Left lung (tissue), 10 donors: Measurements from ENCODE around the gene SENP8. TPM values are rescaled to one million over a fixed set of nuclear protein-coding genes. Genes with fewer than 3 reads are reported as not detected.

ENCODE experiments used
- ATAC-seq: fragments of 200-7000 bp; cut with Tn5 transposase; one replicate; pipeline ENCODE4 v1.9.1; 2020; ENCODE audit warnings: moderate library complexity
- DNase-seq, 4 donors: peaks; one replicate each; pipeline ENCODE4 v3.0.0-alpha.2; 2013 to 2020
- H3K27ac ChIP-seq, 2 donors: fragments of 200-600 bp; sonication (generic) in 1 of 2; one replicate each; pipeline versions ENCODE4 v1.5.0 to v1.8.0; 2020 to 2021
- H3K27me3 ChIP-seq, 2 donors: fragments of 200-600 bp; sonication (generic) in 1 of 2; one replicate each; pipeline versions ENCODE4 v1.5.0 to v1.8.0; 2020 to 2021
- H3K36me3 ChIP-seq, 2 donors: fragments of 200-600 bp; sonication (generic) in 1 of 2; one replicate each; pipeline versions ENCODE4 v1.5.0 to v1.8.0; 2020 to 2021
- H3K4me1 ChIP-seq, 2 donors: fragments of 200-600 bp; one replicate each; pipeline ENCODE4 v1.8.0; 2021
- H3K4me3 ChIP-seq, 2 donors: fragments of 200-600 bp; sonication (generic) in 1 of 2; one replicate each; pipeline versions ENCODE4 v1.5.0 to v1.8.0; 2020 to 2021; ENCODE audit warnings: mild to moderate bottlenecking in 1 of 2
- H3K9me3 ChIP-seq, 2 donors: fragments of 200-600 bp; sonication (generic) in 1 of 2; one replicate each; pipeline versions ENCODE4 v1.5.0 to v1.8.0; 2020 to 2021
- CTCF ChIP-seq, 2 donors: fragments of 200-600 bp; sonication (generic) in 1 of 2; IDR thresholded peaks; one replicate each; pipeline versions ENCODE4 v1.5.0 to v1.8.0; 2021; ENCODE audit warnings: antibody characterized with exemption in 2 of 2
- intact Hi-C, 2 donors: fragments of 100-400 bp; cut with DNase I; formaldehyde crosslinking; loops; one replicate each; pipeline versions ENCODE4 v1.11.2 to v1.14.2; 2022
- polyA plus RNA-seq, 6 donors: library from polyadenylated mRNA; unstranded; fragments of 120-200 nt; gene quantifications; one replicate each; pipeline ENCODE4 v1.2.1, GENCODE V29; 2013; ENCODE audit not compliant: insufficient read length in 6 of 6
- total RNA-seq, 2 donors: library from RNA; stranded (reverse); fragmentation: NEBNext Ultra II Directional; extraction: Animal tissue kit (Norgen Biotek cat#: 25700); gene quantifications; one replicate each; pipeline ENCODE4 v1.2.1, GENCODE V29; 2021
- donor health status: DM: no; HTN: yes; CAD: no.
- donor health status: DM: no; HTN: no; CAD: no.

Gene SENP8
- total and polyA plus RNA-seq, 8 donors = 3.1 to 4.9 (median 4.2) TPM

DNA sequence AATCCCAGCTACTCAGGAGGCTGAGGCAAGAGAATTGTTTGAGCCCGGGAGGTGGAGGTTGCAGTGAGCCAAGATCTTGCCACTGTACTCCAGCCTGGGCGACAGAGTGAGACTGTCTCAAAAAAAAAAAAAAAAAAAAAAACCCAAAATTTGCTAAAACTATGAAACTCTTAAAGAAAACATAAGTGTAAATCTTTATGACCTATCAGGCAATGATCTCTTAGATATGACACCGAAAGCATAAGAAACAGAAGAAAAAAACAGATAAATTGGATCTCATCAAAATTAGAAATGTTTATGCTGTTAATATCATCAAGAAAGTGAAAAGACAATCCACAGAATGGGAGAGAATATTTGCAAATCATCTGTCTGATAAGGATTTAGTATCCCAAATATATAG, 64.0 kb downstream of the SENP8 start:
- ATAC-seq (no peak), DNase-seq (no peak)
- intact Hi-C loops = no loop called here
- no peaks in the 10 kb centered on the region for H3K9me3 ChIP-seq
- peaks cover 20 to 44% of the 10 kb centered on the region in 2 donors for H3K27me3 ChIP-seq
- H3K4me1 ChIP-seq = peaks cover 6 to 9% of the 10 kb centered on the region in 2 donors
- no peak for TF ChIP-seq CTCF (IDR thresholded peaks at IDR 0.05)
- H3K27ac ChIP-seq = peak overlapping the region in 1 of 2 donors; percentile 41
- H3K36me3 ChIP-seq = no peaks in the 10 kb centered on the region
- H3K4me3 ChIP-seq = no peak overlapping the region

DNA sequence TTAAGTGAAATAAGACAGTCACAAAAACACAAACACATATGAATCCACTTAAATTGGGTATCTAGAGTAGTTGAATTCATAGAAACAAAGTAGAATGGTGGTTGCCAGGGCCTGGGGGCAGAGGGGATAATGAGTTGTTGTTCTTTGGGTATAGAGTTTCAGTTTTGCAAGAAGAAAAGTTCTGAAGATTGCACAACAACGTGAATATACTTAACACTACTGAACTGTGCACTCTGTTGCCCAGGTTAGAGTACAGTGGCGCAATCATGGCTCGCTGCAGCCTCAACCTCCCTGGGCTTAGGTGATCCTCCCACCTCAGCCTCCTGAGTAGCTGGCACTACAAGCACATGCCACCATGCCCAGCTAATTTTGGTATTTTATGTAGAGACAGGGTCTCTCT, 64.5 kb downstream of the SENP8 start:
- Histone ChIP-seq H3K9me3 (no peaks in the 10 kb centered on the region), H3K27me3 (peaks cover 20 to 49% of the 10 kb centered on the region in 2 donors), H3K4me1 (peaks cover 6 to 9% of the 10 kb centered on the region in 2 donors), H3K27ac (peak overlapping the region in 1 of 2 donors; percentile 41), H3K4me3 (no peak overlapping the region), H3K36me3 (no peaks in the 10 kb centered on the region)
- DNase-seq (no peak), ATAC-seq (no peak)
- intact Hi-C loops = no loop called here
- no peak for TF ChIP-seq CTCF (IDR thresholded peaks at IDR 0.05)

GRCh38 chr15:72183781-72184164, 65.6 kb downstream of the SENP8 start:
- H3K4me3 ChIP-seq = peak overlapping the region in 1 of 2 donors; percentile 10
- intact Hi-C loops = no loop called here
- ATAC-seq (peak; percentile 3), DNase-seq (no peak)
- TF ChIP-seq CTCF (IDR thresholded peaks at IDR 0.05) = no peak
- H3K9me3 ChIP-seq = no peaks in the 10 kb centered on the region
- H3K4me1 ChIP-seq = peaks cover 6 to 9% of the 10 kb centered on the region in 2 donors
- H3K27me3 ChIP-seq = peaks cover 24 to 55% of the 10 kb centered on the region in 2 donors
- peak overlapping the region; percentile 77 to 80 for H3K27ac ChIP-seq
- H3K36me3 ChIP-seq = no peaks in the 10 kb centered on the region

DNA sequence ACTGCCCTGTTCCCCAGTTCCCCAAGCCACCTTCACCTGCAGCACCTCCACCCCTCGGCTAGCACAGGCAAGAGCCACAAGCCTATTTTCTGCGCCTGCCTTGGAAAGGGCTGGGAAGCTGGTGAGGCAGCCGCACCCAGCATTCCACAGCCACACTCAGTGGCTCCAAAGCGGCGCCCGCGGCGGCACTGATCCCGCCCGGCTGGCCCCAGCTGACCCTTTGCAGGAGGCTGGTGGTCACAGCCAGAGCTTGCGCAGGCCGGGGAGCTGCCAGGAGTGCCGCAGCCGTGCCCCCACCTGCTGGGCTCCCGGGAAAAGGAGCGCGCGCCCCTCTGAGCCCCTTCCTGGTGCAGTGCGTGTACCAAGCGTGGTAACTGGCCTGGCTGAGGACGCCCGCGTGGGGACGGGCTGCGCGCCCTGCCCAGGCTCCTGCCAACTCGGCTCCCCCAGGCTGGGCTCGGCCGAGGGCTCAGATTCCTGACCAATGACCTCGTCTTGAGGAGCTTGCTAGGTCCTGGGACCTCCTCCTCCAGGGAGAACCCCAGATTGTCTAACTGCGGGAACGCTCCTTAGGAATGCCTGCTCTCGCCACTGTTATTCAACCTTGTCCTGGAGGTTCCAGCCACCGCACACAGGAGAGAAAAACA, 66.1 kb downstream of the SENP8 start:
- Histone ChIP-seq H3K27ac (peak overlapping the region; percentile 77 to 80), H3K4me1 (peaks cover 6 to 9% of the 10 kb centered on the region in 2 donors), H3K9me3 (no peaks in the 10 kb centered on the region), H3K4me3 (peak overlapping the region in 1 of 2 donors; percentile 10), H3K36me3 (no peaks in the 10 kb centered on the region), H3K27me3 (peaks cover 24 to 55% of the 10 kb centered on the region in 2 donors)
- no peak for TF ChIP-seq CTCF (IDR thresholded peaks at IDR 0.05)
- peak in 2 of 4 donors; percentile 66 to 91 for DNase-seq
- peak; percentile 93 for ATAC-seq
- intact Hi-C loops = no loop called here

DNA sequence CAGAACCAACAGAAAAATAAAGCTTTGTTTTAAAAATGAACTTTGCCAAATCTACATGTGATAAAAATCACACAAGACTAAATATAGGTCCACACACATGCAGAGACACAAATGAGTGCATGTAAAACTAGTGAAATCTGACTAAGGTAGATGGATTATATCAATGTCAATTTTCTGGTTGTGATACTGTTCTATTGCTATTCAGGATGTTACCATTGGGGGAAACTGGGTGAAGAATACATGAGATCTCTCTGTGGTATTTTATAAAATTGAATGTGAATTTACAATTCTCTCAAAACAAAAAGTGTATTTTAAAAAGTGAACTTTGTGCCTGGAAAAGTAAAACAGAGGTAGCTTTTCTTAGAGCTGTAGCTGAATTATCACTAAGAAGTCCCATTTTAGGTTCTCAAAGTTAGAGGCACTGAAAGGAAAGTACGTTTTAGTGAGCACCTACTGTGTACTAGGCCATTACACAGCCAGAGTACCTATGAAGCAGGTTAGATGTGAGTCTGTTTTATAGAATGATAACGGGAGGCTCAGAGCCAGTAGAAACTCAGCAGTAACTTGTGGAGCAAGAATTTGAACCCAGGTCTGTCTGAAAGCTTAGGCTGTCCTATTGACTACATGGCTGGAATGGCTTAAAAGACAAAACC, 71.2 kb downstream of the SENP8 start:
- no peak overlapping the region for H3K27ac ChIP-seq
- DNase-seq = no peak
- H3K9me3 ChIP-seq = no peaks in the 10 kb centered on the region
- H3K27me3 ChIP-seq = peaks cover 13 to 37% of the 10 kb centered on the region in 2 donors
- no peak for TF ChIP-seq CTCF (IDR thresholded peaks at IDR 0.05)
- no peak for ATAC-seq
- H3K36me3 ChIP-seq = no peaks in the 10 kb centered on the region
- no peak overlapping the region for H3K4me3 ChIP-seq
- no peaks in the 10 kb centered on the region for H3K4me1 ChIP-seq
- intact Hi-C loops = no loop called here
